Skeletal muscle cell (primary cell): Measurements from ENCODE around the gene CHST11.
"Not testable (repeated sequence)": the region's sequence is repeated elsewhere in the genome, so short reads cannot be mapped to it uniquely, and the experiment has no call there.

Experiments used
- DNase-seq: peaks from one replicate; pipeline ENCODE4 v3.0.0-alpha.2; 2010; ENCODE audit warnings: low read depth
- H3K4me3 ChIP-seq: 2 replicates; pipeline ENCODE4 v1.5.1; 2011; ENCODE audit warnings: low read depth, mild to moderate bottlenecking, control low read depth, low read length, moderate library complexity

CHST11 gene

DNA sequence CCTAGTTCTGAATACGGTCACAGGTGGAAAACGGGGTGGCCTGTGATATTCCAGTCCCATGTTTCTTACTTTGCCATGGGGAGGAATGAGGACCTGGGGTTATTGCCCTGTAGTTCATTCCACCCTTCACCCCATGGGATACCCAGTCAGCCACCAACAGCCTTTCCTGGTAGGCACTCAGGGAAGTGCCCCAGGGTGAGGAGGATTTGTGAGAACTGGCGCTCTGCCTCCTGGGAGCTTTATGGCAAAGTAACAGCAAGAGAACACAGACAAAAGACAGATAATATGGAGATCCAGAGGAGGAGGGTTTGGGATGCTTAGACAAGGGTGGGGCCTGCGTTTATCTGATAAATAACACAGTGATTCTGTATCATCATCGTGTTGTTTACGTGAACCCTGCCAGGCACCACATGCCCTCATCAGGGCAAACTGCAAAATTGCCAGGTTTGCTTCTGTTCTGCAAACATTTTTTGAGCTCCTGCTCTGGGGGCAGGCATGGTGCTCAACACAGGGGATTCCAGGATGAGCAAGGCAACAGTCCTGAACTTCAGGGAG, 277.9 kb downstream of the CHST11 start:
- H3K4me3 ChIP-seq = no peak overlapping the region
- DNase-seq = no peak

- no peak overlapping the region for H3K4me3 ChIP-seq
- DNase-seq = no peak
Observed at GRCh38 chr12:104735801-104736200, 279.1 kb downstream of the CHST11 start.

DNA sequence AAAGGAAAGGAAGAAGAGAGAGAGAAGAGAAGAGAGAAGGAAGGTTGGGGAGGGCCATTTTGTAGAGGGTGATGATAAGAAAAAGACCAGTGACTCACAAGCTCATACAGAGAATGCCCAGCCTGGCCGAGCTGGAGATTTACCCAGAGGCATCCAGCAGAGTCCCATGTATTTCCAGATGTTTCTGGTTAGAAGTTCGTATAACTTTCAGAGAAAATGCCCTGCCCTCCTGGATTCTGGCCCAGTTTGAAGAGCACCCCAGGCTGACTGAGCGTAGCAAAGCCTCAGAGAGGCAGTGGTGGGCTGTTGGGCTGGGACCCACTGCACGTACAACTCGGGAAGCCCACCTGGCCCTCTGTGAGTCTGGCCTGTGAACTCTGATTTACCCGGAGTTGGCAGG, 279.6 kb downstream of the CHST11 start:
- peak; percentile 34 for DNase-seq
- H3K4me3 ChIP-seq = no peak overlapping the region

- no peak for DNase-seq
- no peak overlapping the region for H3K4me3 ChIP-seq
Observed at GRCh38 chr12:104737113-104737512, 280.4 kb downstream of the CHST11 start.

DNA sequence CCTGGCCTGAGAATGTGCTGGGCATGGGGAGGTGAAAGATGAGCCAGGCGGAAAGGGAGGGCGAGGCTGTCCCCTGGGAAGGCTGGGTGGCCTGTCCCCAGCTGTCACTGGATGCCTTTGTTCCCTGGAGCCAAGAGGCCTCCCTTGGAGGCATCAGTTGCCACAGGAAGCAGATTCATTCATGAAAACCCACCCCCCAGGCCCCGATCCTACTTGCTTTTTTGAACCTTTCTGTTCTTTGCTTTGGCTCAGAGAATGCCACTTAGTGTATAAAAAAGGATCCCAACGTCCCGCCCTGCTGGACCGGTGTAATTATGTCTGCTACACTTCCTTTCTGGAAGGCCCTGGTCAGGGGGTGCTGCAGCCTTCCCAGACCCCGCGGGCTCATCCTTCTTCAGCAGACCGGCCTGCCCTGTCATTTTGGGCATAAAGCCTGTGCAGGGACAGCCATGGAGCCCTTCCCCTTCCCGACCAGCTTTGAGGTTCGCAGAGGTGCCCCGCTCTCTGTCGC, 281.1 kb downstream of the CHST11 start:
- DNase-seq = no peak
- H3K4me3 ChIP-seq = no peak overlapping the region

GRCh38 chr12:104738331-104738730, 281.6 kb downstream of the CHST11 start:
- no peak for DNase-seq

DNA sequence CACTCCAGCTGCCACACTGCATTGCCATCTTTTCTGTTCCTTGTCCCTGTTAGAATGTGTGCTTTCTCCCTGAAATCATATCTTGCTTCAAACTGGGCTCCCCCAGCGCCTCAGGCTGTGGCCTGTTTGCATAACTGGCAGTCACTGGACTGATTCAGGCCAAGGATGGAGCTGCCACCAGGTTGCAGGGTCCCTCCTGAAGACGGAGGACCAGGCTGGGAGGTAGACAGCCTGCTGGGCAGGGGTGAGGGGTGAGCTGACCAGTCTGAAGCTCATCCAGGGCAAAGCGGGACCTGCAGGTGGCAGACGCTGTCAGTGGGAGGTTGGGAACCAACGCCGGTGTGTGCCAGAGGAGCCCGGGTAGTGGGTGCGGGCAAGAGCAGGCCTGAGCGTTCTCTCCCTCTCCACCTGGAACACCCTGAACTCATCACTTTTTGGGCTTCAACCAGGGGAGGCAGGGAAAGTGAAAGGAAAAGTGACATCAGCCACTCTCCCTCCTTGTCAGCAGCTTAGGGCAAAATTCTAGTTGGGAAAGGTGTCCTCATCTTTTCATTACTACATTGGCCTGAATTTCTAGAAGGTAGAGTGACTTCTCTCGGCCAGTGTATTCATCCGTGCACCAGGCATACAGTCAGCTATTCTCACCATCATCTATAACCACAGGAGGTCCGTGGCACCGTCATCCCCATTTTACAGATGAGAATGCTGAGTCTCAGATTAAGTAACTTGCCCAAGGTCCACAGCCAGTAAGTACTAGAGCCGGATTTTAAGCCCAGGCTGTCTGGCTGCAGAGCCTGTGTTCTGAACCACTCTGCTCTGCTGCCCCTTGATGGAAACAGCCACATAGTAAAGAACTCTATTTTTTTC, 282.3 kb downstream of the CHST11 start:
- no peak overlapping the region for H3K4me3 ChIP-seq
- DNase-seq = no peak

More at GRCh38 chr12:104738331-104738730, 281.6 kb downstream of the CHST11 start:
- H3K4me3 ChIP-seq = no peak overlapping the region

GRCh38 chr12:104740668-104741067, 283.9 kb downstream of the CHST11 start:
- H3K4me3 ChIP-seq = no peak overlapping the region
- no peak for DNase-seq

- no peak overlapping the region for H3K4me3 ChIP-seq
- no peak for DNase-seq
Observed at GRCh38 chr12:104741077-104741476, 284.3 kb downstream of the CHST11 start.

DNA sequence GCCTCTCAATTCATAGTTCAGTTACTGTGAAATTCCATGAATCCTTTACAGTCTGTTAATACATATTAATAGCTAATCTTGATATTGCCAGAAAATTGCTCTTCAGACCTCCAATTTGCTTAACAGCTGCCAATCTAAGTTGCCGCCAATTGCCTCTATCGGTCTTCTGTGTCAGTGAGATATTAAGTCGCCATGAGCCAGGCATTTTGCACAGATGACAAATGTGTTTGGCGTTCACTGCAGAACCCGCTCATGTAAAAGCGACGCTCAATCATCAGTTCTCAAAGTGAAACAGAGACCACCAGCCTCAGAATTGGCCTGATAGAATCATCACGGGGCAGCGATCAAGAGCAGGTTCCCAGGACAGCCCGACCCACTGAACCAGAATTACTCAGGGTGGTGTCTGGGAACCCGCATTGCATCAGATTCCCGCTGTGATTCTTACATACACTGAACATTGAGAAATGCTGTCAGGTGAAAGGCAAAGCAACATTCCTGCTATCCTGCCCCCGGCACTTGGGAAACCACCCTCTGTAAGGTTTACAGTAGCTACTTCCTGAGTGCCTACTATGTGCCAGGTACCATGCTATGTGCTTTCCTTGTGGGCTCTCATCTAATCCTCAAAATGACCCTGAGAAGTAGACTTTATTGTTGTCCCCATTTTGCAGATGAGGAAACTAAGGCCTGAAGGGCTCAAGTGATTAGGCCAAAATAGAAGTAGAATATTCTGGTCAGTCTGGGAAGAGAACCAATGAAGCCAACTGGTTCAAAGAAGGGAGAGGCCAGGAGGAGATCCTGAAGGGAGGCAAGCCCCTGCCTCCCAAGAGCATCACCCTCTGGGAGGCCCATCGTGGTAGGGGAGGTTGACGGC, 285.0 kb downstream of the CHST11 start:
- no peak for DNase-seq

DNA sequence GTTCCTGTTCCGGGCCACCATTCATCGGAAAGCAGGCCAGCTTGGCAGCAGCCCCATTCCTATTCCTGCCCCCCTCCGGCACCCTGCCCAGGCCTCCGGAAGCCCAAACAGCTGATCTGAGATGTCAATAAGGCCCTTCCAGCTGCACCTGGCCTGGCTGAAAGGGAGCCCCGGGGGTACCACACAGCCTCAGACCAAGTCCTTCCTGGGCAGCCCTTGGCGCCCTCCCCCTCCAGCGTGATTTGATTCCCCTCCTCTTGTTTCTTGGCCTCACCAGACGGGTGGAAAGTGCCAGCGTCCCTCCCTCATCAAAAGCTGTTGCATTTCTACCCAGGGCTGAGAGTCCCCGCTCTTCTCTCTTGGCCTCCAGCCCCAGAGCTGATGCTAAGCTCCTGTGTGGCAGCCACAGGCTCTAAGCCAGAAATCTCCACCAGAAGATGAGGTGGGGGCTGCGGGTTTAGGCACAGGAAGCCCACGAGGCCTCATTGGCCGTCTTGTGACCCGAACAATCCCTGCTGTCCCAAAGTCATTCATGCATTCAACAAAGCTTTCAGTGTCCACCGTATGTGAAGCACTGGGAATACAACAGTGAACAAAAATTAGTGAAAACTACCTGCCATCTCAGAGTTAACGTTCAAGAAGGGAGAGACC, 285.9 kb downstream of the CHST11 start:
- DNase-seq = no peak
- no peak overlapping the region for H3K4me3 ChIP-seq

More for the DNA sequence above, 285.0 kb downstream of the CHST11 start:
- H3K4me3 ChIP-seq = no peak overlapping the region

DNA sequence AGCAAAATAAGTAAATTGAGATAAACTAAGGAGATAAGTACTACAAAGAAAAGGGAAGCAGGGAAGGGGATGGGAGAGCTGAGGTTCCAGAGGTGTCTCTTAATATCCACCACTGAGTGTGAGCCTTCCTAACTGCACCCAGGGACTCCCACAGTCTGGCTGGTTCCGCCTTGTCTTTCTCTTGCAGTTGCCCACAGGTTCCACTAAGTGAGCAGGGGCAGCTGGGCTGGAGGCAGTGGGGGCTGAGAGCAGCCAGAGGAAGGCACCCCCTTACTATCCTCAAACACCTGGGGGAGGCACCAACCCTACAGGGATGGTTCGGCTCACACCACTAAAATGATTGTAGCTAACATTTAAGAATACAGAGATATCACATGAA, 286.4 kb downstream of the CHST11 start:
- DNase-seq = no peak
- H3K4me3 ChIP-seq = no peak overlapping the region

- DNase-seq, H3K4me3 ChIP-seq: not testable (repeated sequence)
Observed at GRCh38 chr12:104743753-104744548, 287.2 kb downstream of the CHST11 start.

- no peak for DNase-seq
- H3K4me3 ChIP-seq = no peak overlapping the region
Observed at GRCh38 chr12:104746467-104747088, 289.8 kb downstream of the CHST11 start.

DNA sequence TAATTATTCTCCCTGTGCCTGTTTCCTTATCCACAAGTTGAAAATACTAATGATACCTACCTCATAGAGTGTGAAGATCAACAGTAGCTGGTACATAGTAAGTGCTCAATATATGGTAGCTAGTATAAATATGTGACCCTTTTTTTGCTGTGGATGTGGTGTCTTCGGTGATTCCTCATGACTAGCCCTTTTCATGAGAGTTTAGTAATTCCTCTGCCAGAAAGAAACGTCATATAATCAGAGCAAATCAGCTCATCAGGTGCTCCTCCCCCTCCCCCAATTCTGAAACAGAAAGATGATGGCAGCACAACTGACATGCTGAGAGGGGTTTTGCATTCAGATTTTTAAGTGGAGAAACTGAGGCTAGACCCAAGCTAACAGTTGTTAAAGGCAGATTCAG, 290.6 kb downstream of the CHST11 start:
- H3K4me3 ChIP-seq = no peak overlapping the region
- no peak for DNase-seq

- no peak overlapping the region for H3K4me3 ChIP-seq
- DNase-seq = no peak
Observed at GRCh38 chr12:104747955-104748354, 291.2 kb downstream of the CHST11 start.

DNA sequence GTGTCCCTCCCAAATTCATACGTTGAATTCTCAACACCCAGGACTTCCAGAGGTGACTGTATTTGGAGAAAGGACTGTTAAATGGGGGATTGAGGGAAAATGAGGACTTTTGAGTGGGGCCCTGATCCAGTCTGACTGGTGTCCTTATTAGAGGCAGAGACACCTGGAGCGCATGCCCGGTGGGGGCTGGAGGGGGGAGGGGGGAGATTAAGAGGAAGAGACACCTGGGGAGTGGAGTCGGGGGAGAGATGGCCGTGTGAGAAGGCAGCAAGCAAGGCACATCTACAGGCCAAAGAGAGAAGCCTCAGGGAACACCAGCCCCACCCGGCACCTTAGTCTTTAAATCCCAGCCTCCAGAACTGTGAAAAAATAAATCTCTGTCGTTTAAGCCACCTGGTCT, 291.6 kb downstream of the CHST11 start:
- no peak overlapping the region for H3K4me3 ChIP-seq
- no peak for DNase-seq

GRCh38 chr12:104748790-104749189, 292.0 kb downstream of the CHST11 start:
- H3K4me3 ChIP-seq = no peak overlapping the region
- DNase-seq = peak; percentile 17
